Measurements from ENCODE around the gene RNF181. TPM values are rescaled to one million over a fixed set of nuclear protein-coding genes. Genes with fewer than 3 reads are reported as not detected.

Gene RNF181
- polyA plus RNA-seq, 2 of the 4 experiments (the other 2 are of a cell fraction) = 189 to 287 TPM

- Histone ChIP-seq H3K4me1 (peaks cover 10% of the 10 kb centered on the region), H3K9me3 (no peaks in the 10 kb centered on the region), H3K4me3 (no peak overlapping the region), H3K4me2 (no peak overlapping the region), H3K27ac (no peak overlapping the region)
- FAIRE-seq (no peak), ATAC-seq (no peak), DNase-seq (ENCODE audit: low read depth in 1 of 2, low spot score in 1 of 2) (no peak)
- WGBS (ENCODE audit: missing lambda C conversion rate) = 80% methylated on average over 6 of the region's 6 CpGs
- ChIA-PET POLR2A (interaction anchor here (6.3 to 9.0 kb wide), 2 partner anchors 13 to 133 kb away, joined by 109 to 116 read pairs; partner anchors contain the start of genes MAT2A and SH2D6), CTCF (interaction anchor here (0.6 to 35.5 kb wide), 14 partner anchors 8 to 255 kb away, joined by 3 to 1185 read pairs (median 6); partner anchors contain the start of genes CAPG, GGCX, MAT2A and RNF181)
- TF ChIP-seq NR3C1 (IDR thresholded peaks at IDR 0.05) (no peak), HMGXB4 (CRISPR knock-in tag; IDR thresholded peaks at IDR 0.05; ENCODE audit: borderline replicate concordance) (no peak), ZC3H11A (IDR thresholded peaks at IDR 0.05) (no peak), ZNF302 (CRISPR knock-in tag; IDR thresholded peaks at IDR 0.05) (no peak), NPAS2 (CRISPR knock-in tag; IDR thresholded peaks at IDR 0.05; ENCODE audit: borderline replicate concordance) (no peak), CHD2 (IDR thresholded peaks at IDR 0.05; ENCODE audit: low read length, partially characterized antibody) (no peak)
Observed at GRCh38 chr2:85553184-85553583, 42.4 kb upstream of the RNF181 start.

GRCh38 chr2:85554980-85555612 is 40.4 kb upstream of the RNF181 start:
- CTCF ChIA-PET = interaction anchor here (1.0 to 35.5 kb wide), 6 partner anchors 9 to 257 kb away, joined by 3 to 1185 read pairs (median 95); partner anchors contain the start of genes CAPG, MAT2A and SH2D6

GRCh38 chr2:85557130-85557529 is 38.4 kb upstream of the RNF181 start:
- no peak overlapping the region for H3K4me3 ChIP-seq
- H3K4me2 ChIP-seq = no peak overlapping the region
- WGBS (ENCODE audit: missing lambda C conversion rate) = 90% methylated on average over 5 of the region's 5 CpGs
- peaks cover 13% of the 10 kb centered on the region for H3K4me1 ChIP-seq
- no peaks in the 10 kb centered on the region for H3K9me3 ChIP-seq
- DNase-seq (ENCODE audit: low read depth in 1 of 2, low spot score in 1 of 2) (no peak), ATAC-seq (no peak), FAIRE-seq (no peak)
- H3K27ac ChIP-seq = no peak overlapping the region
- ChIA-PET POLR2A (interaction anchor here (1.8 kb wide), 1 partner anchor 11 kb away, joined by 4 read pairs; no protein-coding TSS in a partner anchor), CTCF (interaction anchor here (1.1 to 35.5 kb wide), 8 partner anchors 10 to 259 kb away, joined by 3 to 1185 read pairs (median 6); partner anchors contain the start of genes CAPG, MAT2A, RNF181 and SH2D6)
- TF ChIP-seq PHF8 (IDR thresholded peaks at IDR 0.05; ENCODE audit: borderline replicate concordance, low read depth) (no peak), SREBF2 (IDR thresholded peaks at IDR 0.05) (no peak), RNF2 (IDR thresholded peaks at IDR 0.05; ENCODE audit: borderline replicate concordance, low read depth) (no peak), FOXS1 (CRISPR knock-in tag; IDR thresholded peaks at IDR 0.05) (no peak), CTCF (IDR thresholded peaks at IDR 0.05) (no peak), RAD21 (conservative IDR thresholded peaks at IDR 0.05 in 1 of 2, IDR thresholded peaks at IDR 0.05 in 1 of 2) (no peak), BCL3 (IDR thresholded peaks at IDR 0.05) (no peak), HES2 (IDR thresholded peaks at IDR 0.05) (no peak), RARB (CRISPR knock-in tag; IDR thresholded peaks at IDR 0.05) (no peak), EHF (CRISPR knock-in tag; IDR thresholded peaks at IDR 0.05) (no peak), NFE2L2 (conservative IDR thresholded peaks at IDR 0.05; ENCODE audit: low read length) (no peak), NPAS2 (CRISPR knock-in tag; IDR thresholded peaks at IDR 0.05; ENCODE audit: borderline replicate concordance) (no peak), CHD2 (IDR thresholded peaks at IDR 0.05; ENCODE audit: low read length, partially characterized antibody) (no peak), MYC (IDR thresholded peaks at IDR 0.05; ENCODE audit: borderline replicate concordance, low read length) (no peak), NR3C1 (IDR thresholded peaks at IDR 0.05) (no peak), ATOH8 (CRISPR knock-in tag; IDR thresholded peaks at IDR 0.05; ENCODE audit: low read depth) (no peak), MAFK (IDR thresholded peaks at IDR 0.05; ENCODE audit: partially characterized antibody) (no peak), FOSB (CRISPR knock-in tag; IDR thresholded peaks at IDR 0.05) (no peak)

More at GRCh38 chr2:85554980-85555612, 40.4 kb upstream of the RNF181 start:
- ATAC-seq (no peak), DNase-seq (ENCODE audit: low read depth in 1 of 2, low spot score in 1 of 2) (no peak), FAIRE-seq (no peak)
- TF ChIP-seq TFCP2L1 (CRISPR knock-in tag; IDR thresholded peaks at IDR 0.05) (no peak), KDM1A (IDR thresholded peaks at IDR 0.05; ENCODE audit: low read depth) (no peak), HOXB5 (CRISPR knock-in tag; IDR thresholded peaks at IDR 0.05) (no peak), ZSCAN20 (CRISPR knock-in tag; IDR thresholded peaks at IDR 0.05) (no peak), POLR2A (IDR thresholded peaks at IDR 0.05; ENCODE audit: low read length) (no peak), RAD21 (conservative IDR thresholded peaks at IDR 0.05 in 1 of 2, IDR thresholded peaks at IDR 0.05 in 1 of 2) (no peak), MAFK (IDR thresholded peaks at IDR 0.05; ENCODE audit: partially characterized antibody) (no peak), ESRRA (IDR thresholded peaks at IDR 0.05; ENCODE audit: borderline replicate concordance, low read length) (no peak)
- no peaks in the 10 kb centered on the region for H3K9me3 ChIP-seq
- H3K4me3 ChIP-seq = no peak overlapping the region
- 89% methylated on average over 3 of the region's 3 CpGs for WGBS (ENCODE audit: missing lambda C conversion rate)
- H3K27ac ChIP-seq = no peak overlapping the region
- peaks cover 12% of the 10 kb centered on the region for H3K4me1 ChIP-seq
- no peak overlapping the region for H3K4me2 ChIP-seq
- POLR2A ChIA-PET = interaction anchor here (2.0 kb wide), 1 partner anchor 16 kb away, joined by 11 read pairs; the partner anchor contains the start of gene MAT2A
